Endodermal cell (in vitro differentiated cells): Measurements from ENCODE around the gene SPTB. TPM values are rescaled to one million over a fixed set of nuclear protein-coding genes. Genes with fewer than 3 reads are reported as not detected.

ENCODE experiments used
- DNase-seq: peaks from one replicate; pipeline ENCODE4 v3.0.0-alpha.2; 2017
- H3K27ac ChIP-seq: 2 replicates; pipeline ENCODE4 v1.5.1; 2013; ENCODE audit warnings: mild to moderate bottlenecking, low read depth, low read length, moderate library complexity
- H3K27me3 ChIP-seq: 2 replicates; pipeline ENCODE4 v1.6.1; 2013; ENCODE audit warnings: mild to moderate bottlenecking, low read length, moderate library complexity; ENCODE audit not compliant: insufficient read depth, control insufficient read depth, poor library complexity, severe bottlenecking
- H3K36me3 ChIP-seq: 2 replicates; pipeline ENCODE4 v1.7.0; 2013; ENCODE audit warnings: mild to moderate bottlenecking, low read length, moderate library complexity; ENCODE audit not compliant: control insufficient read depth, insufficient read depth
- H3K4me1 ChIP-seq: one replicate; pipeline ENCODE4 v1.7.0; 2013; ENCODE audit warnings: low read length; ENCODE audit not compliant: control insufficient read depth, insufficient read depth
- H3K4me3 ChIP-seq: 2 replicates; pipeline ENCODE4 v1.5.1; 2013; ENCODE audit warnings: mild to moderate bottlenecking, low read length, moderate library complexity
- H3K9ac ChIP-seq: 2 replicates; pipeline ENCODE4 v1.6.1; 2013; ENCODE audit warnings: mild to moderate bottlenecking, low read length, moderate library complexity; ENCODE audit not compliant: poor library complexity, severe bottlenecking; ENCODE audit errors: extremely low read depth
- H3K9me3 ChIP-seq: 2 replicates; pipeline ENCODE4 v1.6.1; 2013; ENCODE audit warnings: mild to moderate bottlenecking, low read length, moderate library complexity; ENCODE audit not compliant: control insufficient read depth
- H3K27ac Mint-ChIP-seq: 2 replicates; pipeline ENCODE4 v1.8.0; 2020; ENCODE audit warnings: mixed read lengths
- H3K27me3 Mint-ChIP-seq: 2 replicates; pipeline ENCODE4 v1.8.0; 2021; ENCODE audit warnings: mild to moderate bottlenecking, mixed read lengths; ENCODE audit not compliant: insufficient read depth
- H3K36me3 Mint-ChIP-seq: 2 replicates; pipeline ENCODE4 v1.8.0; 2020; ENCODE audit warnings: low read depth, mixed read lengths
- H3K4me1 Mint-ChIP-seq: 2 replicates; pipeline ENCODE4 v1.8.0; 2020; ENCODE audit warnings: mixed read lengths
- H3K4me3 Mint-ChIP-seq: 2 replicates; pipeline ENCODE4 v1.8.0; 2020; ENCODE audit warnings: mild to moderate bottlenecking, moderate library complexity, mixed read lengths
- H3K9me3 Mint-ChIP-seq: 2 replicates; pipeline ENCODE4 v1.8.0; 2020; ENCODE audit warnings: mild to moderate bottlenecking, mixed read lengths
- WGBS, 2 experiments: methylation state at CpG; one replicate each; pipeline versions ENCODE4 v1.1.5 to v1.1.7; 2013; ENCODE audit warnings: missing lambda C conversion rate in 2 of 2, mixed read lengths in 1 of 2; ENCODE audit not compliant: insufficient coverage in 1 of 2, insufficient read length in 1 of 2; 5-methylcytosine and 5-hydroxymethylcytosine counted together
- total RNA-seq, 2 donors: library from RNA; stranded (reverse); fragmentation: NEBNext Ultra II Directional in 1 of 2; extraction: Animal tissue kit (Norgen Biotek cat#: 25700) in 1 of 2; gene quantifications; 2 replicates in 1 of 2; 3 replicates in 1 of 2; pipeline ENCODE4 v1.2.1, GENCODE V29; 2021
- TF ChIP-seq, protein P1 (sequence below): fragments of 200-600 bp; sonication (generic); conservative IDR thresholded peaks from 2 replicates; pipeline ENCODE4 v1.5.0; 2021; ENCODE audit warnings: antibody characterized with exemption, mild to moderate bottlenecking

The SPTB gene
- total RNA-seq, 2 donors from 2014 or later = 0.77 to 1.4 TPM

DNA sequence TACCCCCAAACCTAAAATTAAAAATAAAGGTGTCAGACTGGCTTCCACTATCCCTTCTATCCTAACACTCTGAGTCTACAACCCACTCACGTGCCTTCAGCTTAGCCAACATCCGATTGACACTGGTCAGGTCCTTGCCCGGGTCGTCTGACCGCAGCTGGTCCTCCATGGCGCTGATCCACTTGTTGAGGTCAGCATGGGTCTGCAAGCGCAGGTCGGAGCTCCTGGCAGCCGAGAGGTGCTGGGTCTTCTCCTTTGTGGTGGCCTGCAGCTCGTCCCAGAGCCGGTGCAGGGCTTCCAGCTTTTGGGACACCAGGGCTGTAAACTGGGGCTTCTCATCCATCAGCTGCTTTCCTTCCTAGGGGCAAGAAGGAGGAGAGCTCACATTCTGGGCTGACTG is 97.5 kb downstream of the SPTB start:
- no peaks in the 10 kb centered on the region for H3K36me3 Mint-ChIP-seq
- H3K27me3 ChIP-seq = no peaks in the 10 kb centered on the region
- no peaks in the 10 kb centered on the region for H3K4me1 Mint-ChIP-seq
- no peaks in the 10 kb centered on the region for H3K9me3 Mint-ChIP-seq
- no peaks in the 10 kb centered on the region for H3K9me3 ChIP-seq
- no peak overlapping the region for H3K4me3 ChIP-seq
- no peak overlapping the region for H3K27ac ChIP-seq
- H3K27ac Mint-ChIP-seq = no peak overlapping the region
- H3K36me3 ChIP-seq = no peaks in the 10 kb centered on the region
- no peaks in the 10 kb centered on the region for H3K27me3 Mint-ChIP-seq
- no peak for DNase-seq
- H3K4me1 ChIP-seq = no peaks in the 10 kb centered on the region
- H3K9ac ChIP-seq = no peak overlapping the region
- TF ChIP-seq, protein P1, sequence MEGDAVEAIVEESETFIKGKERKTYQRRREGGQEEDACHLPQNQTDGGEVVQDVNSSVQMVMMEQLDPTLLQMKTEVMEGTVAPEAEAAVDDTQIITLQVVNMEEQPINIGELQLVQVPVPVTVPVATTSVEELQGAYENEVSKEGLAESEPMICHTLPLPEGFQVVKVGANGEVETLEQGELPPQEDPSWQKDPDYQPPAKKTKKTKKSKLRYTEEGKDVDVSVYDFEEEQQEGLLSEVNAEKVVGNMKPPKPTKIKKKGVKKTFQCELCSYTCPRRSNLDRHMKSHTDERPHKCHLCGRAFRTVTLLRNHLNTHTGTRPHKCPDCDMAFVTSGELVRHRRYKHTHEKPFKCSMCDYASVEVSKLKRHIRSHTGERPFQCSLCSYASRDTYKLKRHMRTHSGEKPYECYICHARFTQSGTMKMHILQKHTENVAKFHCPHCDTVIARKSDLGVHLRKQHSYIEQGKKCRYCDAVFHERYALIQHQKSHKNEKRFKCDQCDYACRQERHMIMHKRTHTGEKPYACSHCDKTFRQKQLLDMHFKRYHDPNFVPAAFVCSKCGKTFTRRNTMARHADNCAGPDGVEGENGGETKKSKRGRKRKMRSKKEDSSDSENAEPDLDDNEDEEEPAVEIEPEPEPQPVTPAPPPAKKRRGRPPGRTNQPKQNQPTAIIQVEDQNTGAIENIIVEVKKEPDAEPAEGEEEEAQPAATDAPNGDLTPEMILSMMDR = no peak
- WGBS, 2 experiments = 93 to 94% methylated on average over 9 to 11 of the region's 11 CpGs
- no peak overlapping the region for H3K4me3 Mint-ChIP-seq

DNA sequence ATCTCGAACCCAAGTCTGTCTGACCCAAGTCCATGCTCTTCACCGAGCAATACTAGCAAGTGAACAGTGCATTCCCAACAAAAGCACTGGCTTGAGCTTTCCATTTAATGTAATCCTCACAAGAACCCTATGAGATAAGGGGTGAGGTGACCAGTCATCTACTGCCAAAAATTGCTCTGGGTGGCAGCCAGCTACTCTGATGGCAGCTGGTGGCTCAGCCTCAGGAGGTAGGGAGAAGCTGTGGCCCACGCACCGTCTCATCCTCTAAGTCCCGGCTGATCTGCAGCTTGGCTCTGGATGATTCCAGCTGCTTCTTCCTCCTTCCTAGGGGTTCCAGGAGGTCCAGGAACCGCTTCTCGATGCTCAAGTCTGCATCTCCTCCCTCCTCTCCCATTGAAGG is 100.2 kb downstream of the SPTB start:
- WGBS, 2 experiments = 96 to 98% methylated on average over 7 of the region's 7 CpGs
- H3K27ac Mint-ChIP-seq = no peak overlapping the region
- H3K4me1 Mint-ChIP-seq = peaks cover 5% of the 10 kb centered on the region
- no peaks in the 10 kb centered on the region for H3K36me3 Mint-ChIP-seq
- H3K27me3 ChIP-seq = no peaks in the 10 kb centered on the region
- peaks cover 2% of the 10 kb centered on the region for H3K9me3 ChIP-seq
- H3K4me3 Mint-ChIP-seq = no peak overlapping the region
- H3K4me3 ChIP-seq = no peak overlapping the region
- no peak for DNase-seq
- no peaks in the 10 kb centered on the region for H3K4me1 ChIP-seq
- H3K9ac ChIP-seq = no peak overlapping the region
- TF ChIP-seq, protein P1 = no peak
- no peaks in the 10 kb centered on the region for H3K36me3 ChIP-seq
- no peaks in the 10 kb centered on the region for H3K27me3 Mint-ChIP-seq
- H3K27ac ChIP-seq = no peak overlapping the region
- H3K9me3 Mint-ChIP-seq = peaks cover 13% of the 10 kb centered on the region

DNA sequence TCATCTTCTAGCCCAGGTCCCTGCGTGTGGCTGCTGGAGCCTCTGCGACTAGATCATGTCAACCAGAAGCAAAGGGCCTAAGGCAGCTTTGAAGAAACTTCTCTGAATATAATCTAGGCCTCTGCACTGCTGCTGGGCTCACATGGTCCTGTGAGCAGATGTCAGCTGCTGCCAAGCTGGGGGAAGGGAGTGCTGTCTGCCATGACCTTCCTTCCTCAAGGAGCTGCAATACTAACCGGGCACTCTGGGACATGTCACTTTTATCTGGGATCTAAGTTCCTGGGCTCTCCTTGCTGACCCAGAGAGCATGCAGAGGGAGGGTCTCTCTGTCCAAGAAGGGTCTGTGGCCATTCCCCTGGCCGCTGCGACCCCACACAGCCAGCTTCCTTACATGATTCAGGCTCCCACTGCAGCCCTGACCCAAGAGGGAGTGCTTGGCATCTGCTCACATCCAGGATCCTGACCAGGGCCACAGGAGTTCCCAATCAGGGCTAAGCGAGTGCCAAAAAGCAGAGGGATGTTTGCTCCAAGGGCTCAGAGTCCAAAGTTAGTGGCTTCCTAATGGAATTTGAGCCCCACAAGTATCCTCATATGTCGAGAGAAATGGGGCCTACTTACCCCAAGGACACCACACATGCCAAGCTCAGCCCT is 101.5 kb downstream of the SPTB start:
- Histone ChIP-seq H3K36me3 (no peaks in the 10 kb centered on the region), H3K9me3 (peaks cover 14% of the 10 kb centered on the region), H3K9ac (no peak overlapping the region), H3K27me3 (no peaks in the 10 kb centered on the region), H3K27ac (no peak overlapping the region), H3K4me3 (no peak overlapping the region), H3K4me1 (no peaks in the 10 kb centered on the region)
- Mint-ChIP-seq H3K9me3 (peaks cover 26% of the 10 kb centered on the region), H3K27me3 (no peaks in the 10 kb centered on the region), H3K36me3 (no peaks in the 10 kb centered on the region), H3K4me1 (peaks cover 5% of the 10 kb centered on the region), H3K4me3 (no peak overlapping the region), H3K27ac (no peak overlapping the region)
- DNase-seq = no peak
- 91 to 92% methylated on average over 6 to 7 of the region's 7 CpGs for WGBS, 2 experiments
- TF ChIP-seq, protein P1 = no peak
